HG02870 (cell line): ENCODE results near the gene CISD3.
A peak's percentile ranks its signal among the peaks of the same experiment; 100 is the strongest.

Experiments
- ATAC-seq: cut with Tn5 transposase; IDR thresholded peaks from one replicate; pipeline ENCODE4 v1.9.1; 2021; ENCODE audit warnings: mild to moderate bottlenecking, moderate library complexity; ENCODE audit not compliant: unreplicated experiment

The CISD3 gene

DNA sequence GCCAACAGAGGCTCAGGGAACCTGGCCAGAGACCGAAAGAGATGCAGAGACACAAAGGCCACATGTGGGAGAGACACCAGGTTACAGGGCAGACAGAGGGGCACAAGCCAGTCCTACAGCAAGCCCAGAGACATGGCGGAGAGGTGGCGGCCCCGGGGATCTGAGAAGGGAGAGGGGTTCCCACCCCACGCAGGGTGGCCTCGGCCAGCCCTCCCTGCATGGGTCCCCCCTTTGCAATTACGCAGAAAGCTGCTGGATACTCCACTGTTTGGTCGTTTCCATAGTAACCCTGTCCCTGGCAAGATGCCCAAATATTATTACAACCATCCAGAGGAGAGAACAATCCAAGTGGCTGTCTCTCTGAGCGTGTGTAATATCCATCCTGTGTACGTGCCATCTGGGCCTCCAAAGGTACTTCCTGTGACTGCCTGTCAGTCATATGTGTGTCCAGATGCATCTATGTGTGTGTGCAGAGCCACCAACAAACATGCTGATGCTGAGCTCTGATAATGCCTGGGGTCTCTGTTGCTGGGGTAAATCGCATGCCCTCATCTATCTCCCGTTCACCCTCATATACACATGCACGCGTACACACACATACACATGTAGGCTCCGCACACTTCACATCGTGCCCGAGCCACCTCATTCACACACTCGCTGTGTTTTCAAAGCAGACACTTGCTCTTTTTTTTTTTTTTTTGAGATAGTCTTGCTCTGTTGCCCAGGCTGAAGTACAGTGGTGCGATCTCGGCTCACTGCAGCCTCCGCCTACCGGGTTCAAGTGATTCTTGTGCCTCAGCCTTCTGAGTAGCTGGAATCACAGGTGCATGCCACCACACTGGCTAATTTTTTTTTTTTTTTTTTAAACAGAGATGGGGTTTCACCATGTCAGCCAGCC is 12.5 kb downstream of the CISD3 start:
- no peak for ATAC-seq

GRCh38 chr17:38743556-38744171 is 13.5 kb downstream of the CISD3 start:
- ATAC-seq = no peak

- ATAC-seq = no peak
These were observed 15.4 kb downstream of the CISD3 start for GRCh38 chr17:38745545-38745944.

GRCh38 chr17:38746004-38746848 is 16.1 kb downstream of the CISD3 start:
- no peak for ATAC-seq

DNA sequence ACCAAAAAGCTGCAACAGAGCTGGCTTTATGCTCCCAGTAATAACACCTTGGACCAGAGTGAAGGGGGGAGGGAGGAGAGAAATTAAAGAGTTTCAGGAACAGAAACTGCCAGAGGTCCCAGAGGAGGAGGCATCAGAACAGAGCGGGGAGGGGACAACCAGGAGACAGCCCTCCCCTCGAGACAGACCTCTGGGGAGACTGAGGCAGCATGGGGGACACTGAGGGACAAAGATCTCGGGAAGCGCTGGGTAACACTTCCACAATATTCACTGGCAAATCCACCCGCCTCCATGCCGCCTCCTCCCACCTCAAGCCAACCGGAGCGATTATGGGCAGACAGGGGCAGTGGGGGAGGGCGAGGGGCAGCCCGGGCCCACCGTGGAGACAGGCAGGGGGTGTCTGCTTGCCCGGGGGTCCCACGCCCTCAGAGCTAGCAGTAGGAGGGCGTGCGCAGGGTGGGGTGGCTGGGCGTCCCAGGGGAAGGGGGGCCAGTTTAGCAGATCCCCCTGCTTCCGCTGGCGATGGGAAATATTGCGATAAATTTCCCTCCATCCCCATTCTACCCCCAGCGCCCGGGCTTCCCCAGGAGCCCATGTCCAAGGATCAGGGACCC is 16.8 kb downstream of the CISD3 start:
- no peak for ATAC-seq

GRCh38 chr17:38747463-38748148 is 17.5 kb downstream of the CISD3 start:
- no peak for ATAC-seq

- ATAC-seq = no peak
These were observed 18.2 kb downstream of the CISD3 start, which contains the start of gene PCGF2 for GRCh38 chr17:38748149-38748891. TSS of gene PCGF2 (minus strand) at chr17:38748336. CDS start at chr17:38740402, 7,934 bp downstream.

DNA sequence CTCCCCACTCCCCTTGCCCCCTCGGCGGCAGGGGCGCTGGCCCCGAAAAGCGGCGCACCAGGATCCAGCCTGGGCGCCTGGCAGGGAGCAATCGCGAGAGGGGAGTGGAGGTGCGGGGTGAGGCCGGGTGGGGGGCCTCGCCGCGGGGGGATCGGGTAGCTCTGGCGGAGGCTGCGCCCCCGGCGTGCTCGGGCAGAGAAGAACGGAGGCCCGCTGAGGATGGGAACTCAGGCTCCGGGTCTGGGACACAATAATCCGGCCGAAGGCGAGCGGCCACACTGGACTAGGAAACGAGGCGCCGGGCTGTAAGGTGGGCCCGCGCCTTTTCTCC is 18.7 kb downstream of the CISD3 start:
- no peak for ATAC-seq

DNA sequence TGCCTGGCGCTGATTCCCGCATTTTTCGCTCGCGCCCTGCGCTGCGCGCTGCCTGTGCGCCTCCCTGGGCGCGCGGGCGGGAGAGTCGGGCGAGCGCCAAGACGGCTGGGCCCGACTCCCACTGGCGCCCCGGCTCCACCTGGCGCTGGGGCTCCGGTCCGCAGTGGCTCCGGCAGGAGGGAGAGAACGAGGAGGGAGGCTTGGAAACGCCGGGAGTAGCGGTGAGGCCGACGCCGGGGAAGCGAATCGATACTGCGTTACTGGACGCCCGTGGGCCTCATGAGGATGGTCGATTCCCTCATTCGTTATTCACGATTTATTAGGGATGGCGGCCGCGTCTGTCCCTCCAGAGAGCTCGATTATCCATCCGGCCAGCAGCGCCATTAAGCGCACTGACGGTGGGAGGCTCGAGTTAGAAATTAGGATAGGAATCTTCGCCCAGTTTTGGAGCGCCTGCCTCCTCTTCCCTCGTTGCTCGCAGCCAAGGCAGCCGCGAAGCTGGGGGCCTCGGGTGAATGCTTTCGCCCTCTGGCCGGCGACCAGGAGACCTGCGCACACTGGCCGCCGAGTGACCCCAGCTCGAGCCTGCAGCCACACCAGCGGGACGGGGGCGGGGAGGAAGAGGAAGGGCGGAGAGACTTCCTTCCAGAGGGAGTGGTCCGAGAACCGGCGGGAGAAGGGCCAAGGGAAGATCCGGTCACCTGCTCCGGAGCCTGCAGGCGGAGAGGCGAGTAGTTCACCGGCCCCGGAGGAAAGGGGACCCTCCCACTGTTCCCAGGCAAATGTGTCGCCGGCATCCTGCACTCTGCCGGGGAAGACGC is 19.3 kb downstream of the CISD3 start:
- ATAC-seq = no peak

GRCh38 chr17:38750044-38750311 is 19.8 kb downstream of the CISD3 start:
- ATAC-seq = no peak

DNA sequence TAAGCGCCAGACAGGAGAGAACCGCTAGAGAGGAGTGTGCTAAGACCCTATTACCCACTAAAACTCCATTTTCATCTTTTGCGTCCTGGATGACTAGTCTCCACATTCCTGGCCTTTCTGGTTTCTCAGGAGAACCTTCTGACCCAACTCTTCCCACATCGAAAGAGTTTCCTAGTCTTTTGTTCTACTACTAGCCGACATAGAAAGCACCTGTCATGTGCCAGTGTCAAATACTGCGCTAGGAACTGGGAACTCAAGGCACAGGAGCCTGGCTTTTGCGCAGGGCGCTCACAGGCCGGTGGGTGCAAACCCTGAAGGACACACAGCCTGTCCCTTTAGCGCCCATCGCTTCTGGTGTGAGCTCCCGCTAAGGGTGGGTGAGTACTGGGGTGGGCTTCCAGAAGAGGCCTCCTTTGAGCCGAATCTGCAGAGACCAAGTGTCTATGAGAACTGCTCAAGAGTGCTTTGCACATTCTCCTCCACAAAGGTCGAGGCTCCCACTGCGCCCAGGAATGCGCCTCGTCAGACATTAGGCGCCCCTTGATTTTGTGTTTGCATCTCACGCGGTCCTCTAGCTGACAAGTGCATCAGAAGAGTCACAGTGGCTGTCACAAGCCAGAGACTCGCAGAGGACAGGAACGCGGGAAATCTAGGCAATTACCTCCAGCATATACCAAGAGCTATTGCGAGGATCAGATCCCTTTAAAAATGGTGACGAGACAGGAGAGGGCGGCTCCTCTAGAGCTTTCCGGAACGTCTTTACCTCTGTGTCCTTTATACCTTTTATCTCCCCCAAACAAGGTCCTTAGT is 20.4 kb downstream of the CISD3 start:
- no peak for ATAC-seq

DNA sequence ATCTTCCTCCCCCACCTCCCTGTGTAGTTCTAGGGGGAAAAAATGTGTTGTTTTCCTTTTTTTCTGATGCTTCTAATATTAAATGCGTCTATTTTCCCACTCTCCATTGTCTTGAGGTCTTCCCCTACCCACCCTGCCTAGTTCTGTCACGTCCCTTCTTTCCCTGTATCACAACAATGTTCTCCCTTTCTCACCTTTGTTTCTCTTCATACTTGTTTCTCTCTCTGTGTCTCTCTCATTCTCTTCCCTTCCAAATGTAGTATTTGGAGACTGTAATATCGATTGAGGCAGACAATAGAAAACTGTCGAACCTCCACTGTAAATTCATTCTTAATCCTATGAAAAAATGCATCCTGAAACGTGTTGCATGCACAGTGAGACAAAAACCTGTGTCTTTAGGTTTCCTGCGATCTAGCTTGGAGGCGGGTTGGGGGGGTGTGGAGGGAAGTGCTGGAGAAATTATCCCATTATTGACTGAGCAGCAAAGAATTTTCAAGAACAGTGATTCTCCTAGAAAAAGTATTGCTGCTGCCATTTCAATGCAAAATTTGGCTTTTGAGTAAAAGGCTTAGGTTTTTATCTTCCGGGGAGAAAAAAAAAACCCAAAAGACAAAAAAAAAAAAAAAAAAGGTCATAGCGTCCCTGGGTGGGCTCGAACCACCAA is 21.1 kb downstream of the CISD3 start:
- ATAC-seq = no peak

GRCh38 chr17:38751808-38752307 is 21.7 kb downstream of the CISD3 start:
- peak; percentile 0 for ATAC-seq

GRCh38 chr17:38752308-38753070 is 22.3 kb downstream of the CISD3 start, which contains the start of gene PSMB3:
TSS of gene PSMB3 (plus strand) at chr17:38752741. CDS start at chr17:38752827, 86 bp downstream.
- peak; percentile 92 for ATAC-seq

DNA sequence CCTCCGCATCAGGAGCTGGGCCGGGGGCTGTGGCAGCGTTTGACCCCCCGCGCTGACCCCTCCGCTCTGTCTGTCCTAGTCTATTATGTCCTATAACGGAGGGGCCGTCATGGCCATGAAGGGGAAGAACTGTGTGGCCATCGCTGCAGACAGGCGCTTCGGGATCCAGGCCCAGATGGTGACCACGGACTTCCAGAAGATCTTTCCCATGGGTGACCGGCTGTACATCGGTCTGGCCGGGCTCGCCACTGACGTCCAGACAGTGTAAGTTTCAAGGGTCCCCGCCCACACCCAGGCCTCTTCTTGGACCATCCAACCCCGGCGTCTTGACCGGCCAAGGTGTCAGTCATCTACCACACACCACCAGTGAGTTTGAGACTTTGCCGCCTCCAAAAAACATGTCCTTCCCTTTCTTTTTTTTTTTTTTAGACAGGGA is 22.9 kb downstream of the CISD3 start:
- no peak for ATAC-seq

- no peak for ATAC-seq
These were observed 31.5 kb downstream of the CISD3 start for GRCh38 chr17:38761612-38762011.

DNA sequence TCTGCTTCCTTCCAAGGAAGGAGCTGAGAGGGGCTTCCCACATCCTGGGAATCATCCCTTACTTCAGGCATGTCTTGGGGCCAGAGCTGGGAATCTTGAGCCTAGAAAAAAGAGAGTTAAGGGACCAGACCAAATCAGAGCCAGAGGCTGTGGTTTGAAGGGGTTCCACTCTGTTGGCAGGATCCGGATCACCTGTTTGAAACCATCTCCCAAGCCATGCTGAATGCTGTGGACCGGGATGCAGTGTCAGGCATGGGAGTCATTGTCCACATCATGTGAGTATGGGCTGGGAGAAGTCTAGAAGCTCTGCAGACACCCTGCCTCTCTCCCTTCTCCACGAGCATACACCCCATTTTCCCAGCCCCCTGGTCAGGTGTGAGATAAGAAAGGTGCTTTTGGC is 32.1 kb downstream of the CISD3 start:
- ATAC-seq = no peak
